ENCODE results near the gene PRKCA.

The PRKCA gene

GRCh38 chr17:66448026-66448639 is 145.7 kb downstream of the PRKCA start:
- H3K4me3 ChIP-seq (ENCODE audit: low read depth, low read length) = no peak overlapping the region
- no peak overlapping the region for H3K27ac ChIP-seq (ENCODE audit: low read depth, low read length)
- H3K9me3 ChIP-seq (ENCODE audit: insufficient read depth, low read depth, low read length) = peaks cover 1% of the 10 kb centered on the region
- H4K12ac ChIP-seq (ENCODE audit: low read depth, low read length) = no peak overlapping the region
- no peak overlapping the region for H2BK120ac ChIP-seq (ENCODE audit: insufficient read depth, low read length, poor library complexity)
- no CpG with 5 or more reads among the region's 14 CpGs for WGBS (ENCODE audit: extremely low coverage, insufficient coverage, insufficient read length)
- peaks cover 4% of the 10 kb centered on the region for H3K79me1 ChIP-seq (ENCODE audit: low read length)
- no peak overlapping the region for H3K18ac ChIP-seq (ENCODE audit: low read length)
- H4K8ac ChIP-seq (ENCODE audit: low read depth, low read length) = no peak overlapping the region
- H3K4ac ChIP-seq (ENCODE audit: low read depth, low read length) = no peak overlapping the region
- H3K9ac ChIP-seq (ENCODE audit: low read length) = no peak overlapping the region
- H3K4me2 ChIP-seq (ENCODE audit: low read length) = no peak overlapping the region
- H3K23ac ChIP-seq (ENCODE audit: low read length) = no peak overlapping the region
- H4K91ac ChIP-seq (ENCODE audit: low read depth, low read length) = no peak overlapping the region
- H3K36me3 ChIP-seq (ENCODE audit: control insufficient read depth in 1 of 2, insufficient read depth in 2 of 2, low read length in 2 of 2) = no peaks in the 10 kb centered on the region
- no peak overlapping the region for H2BK5ac ChIP-seq (ENCODE audit: low read depth, low read length, poor library complexity)
- peaks cover 2% of the 10 kb centered on the region for H3K79me2 ChIP-seq (ENCODE audit: control insufficient read depth, insufficient read depth, low read length, poor library complexity)
- H2AFZ ChIP-seq (ENCODE audit: insufficient read depth, low read length, poor library complexity) = no peak overlapping the region
- no peak overlapping the region for H2BK12ac ChIP-seq (ENCODE audit: low read length)
- no peak for DNase-seq
- H3K14ac ChIP-seq (ENCODE audit: low read length) = no peak overlapping the region
- no peaks in the 10 kb centered on the region for H3K27me3 ChIP-seq (ENCODE audit: insufficient read depth, low read length)
- no peak overlapping the region for H2AK5ac ChIP-seq (ENCODE audit: low read length)
- peaks cover 12 to 24% of the 10 kb centered on the region in 2 experiments for H3K4me1 ChIP-seq (ENCODE audit: control insufficient read depth in 1 of 2, insufficient read depth in 2 of 2, low read length in 2 of 2)

GRCh38 chr17:66449418-66449977 is 147.1 kb downstream of the PRKCA start:
- no peak for DNase-seq
- H4K8ac ChIP-seq (ENCODE audit: low read depth, low read length) = no peak overlapping the region
- H2BK12ac ChIP-seq (ENCODE audit: low read length) = no peak overlapping the region
- no peak overlapping the region for H3K4ac ChIP-seq (ENCODE audit: low read depth, low read length)
- peaks cover 4% of the 10 kb centered on the region for H3K79me1 ChIP-seq (ENCODE audit: low read length)
- peaks cover 2% of the 10 kb centered on the region for H3K79me2 ChIP-seq (ENCODE audit: control insufficient read depth, insufficient read depth, low read length, poor library complexity)
- no peak overlapping the region for H3K23ac ChIP-seq (ENCODE audit: low read length)
- no peak overlapping the region for H3K9ac ChIP-seq (ENCODE audit: low read length)
- peaks cover 1% of the 10 kb centered on the region for H3K9me3 ChIP-seq (ENCODE audit: insufficient read depth, low read depth, low read length)
- H2BK120ac ChIP-seq (ENCODE audit: insufficient read depth, low read length, poor library complexity) = no peak overlapping the region
- H2BK5ac ChIP-seq (ENCODE audit: low read depth, low read length, poor library complexity) = no peak overlapping the region
- no peaks in the 10 kb centered on the region for H3K36me3 ChIP-seq (ENCODE audit: control insufficient read depth in 1 of 2, insufficient read depth in 2 of 2, low read length in 2 of 2)
- peaks cover 12 to 24% of the 10 kb centered on the region in 2 experiments for H3K4me1 ChIP-seq (ENCODE audit: control insufficient read depth in 1 of 2, insufficient read depth in 2 of 2, low read length in 2 of 2)
- H3K14ac ChIP-seq (ENCODE audit: low read length) = no peak overlapping the region
- H4K12ac ChIP-seq (ENCODE audit: low read depth, low read length) = no peak overlapping the region
- no CpG with 5 or more reads among the region's 8 CpGs for WGBS (ENCODE audit: extremely low coverage, insufficient coverage, insufficient read length)
- no peak overlapping the region for H3K18ac ChIP-seq (ENCODE audit: low read length)
- H2AFZ ChIP-seq (ENCODE audit: insufficient read depth, low read length, poor library complexity) = no peak overlapping the region
- no peak overlapping the region for H4K91ac ChIP-seq (ENCODE audit: low read depth, low read length)
- H3K27ac ChIP-seq (ENCODE audit: low read depth, low read length) = no peak overlapping the region
- H3K4me3 ChIP-seq (ENCODE audit: low read depth, low read length) = no peak overlapping the region
- no peak overlapping the region for H2AK5ac ChIP-seq (ENCODE audit: low read length)
- H3K4me2 ChIP-seq (ENCODE audit: low read length) = no peak overlapping the region
- H3K27me3 ChIP-seq (ENCODE audit: insufficient read depth, low read length) = no peaks in the 10 kb centered on the region

DNA sequence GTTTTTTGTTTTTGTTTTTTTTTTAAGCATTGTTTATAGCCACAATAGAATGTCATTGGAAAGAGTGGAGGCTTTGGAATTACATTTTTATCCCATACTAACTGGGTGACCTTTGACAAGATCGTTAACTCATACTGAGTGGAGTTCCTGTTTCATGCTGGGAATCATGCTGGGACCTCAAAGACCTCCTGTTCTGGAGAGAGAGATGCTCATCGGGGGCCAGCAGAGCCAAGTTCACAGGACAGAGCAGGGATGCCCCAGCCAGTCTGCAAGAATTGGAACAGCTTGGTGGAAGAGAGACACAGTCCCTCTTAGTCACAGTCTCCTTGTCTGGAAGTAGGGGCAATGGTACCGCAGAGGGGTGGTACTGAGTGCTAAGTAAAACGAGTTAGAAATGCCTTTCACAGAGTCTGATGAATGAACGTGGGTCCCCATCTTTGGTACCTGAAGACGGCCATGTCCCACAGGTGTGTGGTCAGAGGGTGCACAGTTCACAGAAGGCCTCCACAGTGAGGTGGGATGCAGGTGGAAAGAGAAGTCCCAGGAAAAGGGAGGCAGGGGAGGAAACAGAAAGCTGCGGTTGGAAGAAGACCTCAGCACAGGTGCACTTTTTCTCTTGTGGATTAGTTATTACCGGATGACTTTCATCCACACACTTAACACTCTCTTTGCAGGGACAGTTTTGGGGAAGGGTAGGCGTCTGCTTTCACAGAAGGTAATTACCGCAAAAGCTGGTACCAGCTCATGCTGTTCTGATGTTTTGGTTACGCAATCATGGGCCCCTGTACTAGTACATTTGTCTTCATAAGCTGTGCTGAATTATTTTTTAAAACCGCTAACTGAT is 147.8 kb downstream of the PRKCA start:
- Histone ChIP-seq H3K36me3 (ENCODE audit: control insufficient read depth in 1 of 2, insufficient read depth in 2 of 2, low read length in 2 of 2) (no peaks in the 10 kb centered on the region), H3K9me3 (ENCODE audit: insufficient read depth, low read depth, low read length) (peaks cover 1% of the 10 kb centered on the region), H4K8ac (ENCODE audit: low read depth, low read length) (no peak overlapping the region), H3K27ac (ENCODE audit: low read depth, low read length) (no peak overlapping the region), H4K12ac (ENCODE audit: low read depth, low read length) (no peak overlapping the region), H3K27me3 (ENCODE audit: insufficient read depth, low read length) (no peaks in the 10 kb centered on the region), H2AFZ (ENCODE audit: insufficient read depth, low read length, poor library complexity) (no peak overlapping the region), H2BK5ac (ENCODE audit: low read depth, low read length, poor library complexity) (no peak overlapping the region), H3K4me3 (ENCODE audit: low read depth, low read length) (no peak overlapping the region), H2BK12ac (ENCODE audit: low read length) (peak overlapping the region; percentile 57), H4K91ac (ENCODE audit: low read depth, low read length) (no peak overlapping the region), H3K79me2 (ENCODE audit: control insufficient read depth, insufficient read depth, low read length, poor library complexity) (peaks cover 2% of the 10 kb centered on the region), H3K79me1 (ENCODE audit: low read length) (peaks cover 4% of the 10 kb centered on the region), H3K9ac (ENCODE audit: low read length) (no peak overlapping the region), H3K23ac (ENCODE audit: low read length) (no peak overlapping the region), H3K14ac (ENCODE audit: low read length) (no peak overlapping the region), H3K4me2 (ENCODE audit: low read length) (no peak overlapping the region), H2BK120ac (ENCODE audit: insufficient read depth, low read length, poor library complexity) (no peak overlapping the region), H3K4me1 (ENCODE audit: control insufficient read depth in 1 of 2, insufficient read depth in 2 of 2, low read length in 2 of 2) (peaks cover 12 to 21% of the 10 kb centered on the region in 2 experiments), H3K4ac (ENCODE audit: low read depth, low read length) (no peak overlapping the region), H2AK5ac (ENCODE audit: low read length) (peak overlapping the region; percentile 87), H3K18ac (ENCODE audit: low read length) (no peak overlapping the region)
- no CpG with 5 or more reads among the region's 12 CpGs for WGBS (ENCODE audit: extremely low coverage, insufficient coverage, insufficient read length)
- no peak for DNase-seq

DNA sequence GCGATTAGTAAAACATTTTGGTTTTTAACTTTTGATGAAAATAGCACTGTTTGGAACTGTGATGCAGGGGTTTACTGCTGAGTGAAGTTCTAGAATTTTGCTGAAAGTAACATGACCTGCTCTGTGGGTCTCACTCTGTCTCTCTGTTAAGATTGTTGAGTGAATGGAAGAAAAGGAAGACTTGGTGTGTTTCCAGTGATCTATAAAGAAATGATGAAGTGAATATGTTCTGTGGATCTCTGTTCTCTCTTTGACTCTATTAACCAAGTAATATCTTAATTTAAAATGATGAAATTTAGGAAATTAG is 148.4 kb downstream of the PRKCA start:
- Histone ChIP-seq H3K9me3 (ENCODE audit: insufficient read depth, low read depth, low read length) (peaks cover 1% of the 10 kb centered on the region), H2BK120ac (ENCODE audit: insufficient read depth, low read length, poor library complexity) (no peak overlapping the region), H4K8ac (ENCODE audit: low read depth, low read length) (no peak overlapping the region), H3K14ac (ENCODE audit: low read length) (no peak overlapping the region), H3K4me2 (ENCODE audit: low read length) (no peak overlapping the region), H4K12ac (ENCODE audit: low read depth, low read length) (no peak overlapping the region), H2BK5ac (ENCODE audit: low read depth, low read length, poor library complexity) (no peak overlapping the region), H2AFZ (ENCODE audit: insufficient read depth, low read length, poor library complexity) (no peak overlapping the region), H3K23ac (ENCODE audit: low read length) (no peak overlapping the region), H2AK5ac (ENCODE audit: low read length) (no peak overlapping the region), H2BK12ac (ENCODE audit: low read length) (no peak overlapping the region), H3K36me3 (ENCODE audit: control insufficient read depth in 1 of 2, insufficient read depth in 2 of 2, low read length in 2 of 2) (no peaks in the 10 kb centered on the region), H3K79me2 (ENCODE audit: control insufficient read depth, insufficient read depth, low read length, poor library complexity) (peaks cover 2% of the 10 kb centered on the region), H3K18ac (ENCODE audit: low read length) (no peak overlapping the region), H3K27me3 (ENCODE audit: insufficient read depth, low read length) (no peaks in the 10 kb centered on the region), H3K27ac (ENCODE audit: low read depth, low read length) (no peak overlapping the region), H3K4ac (ENCODE audit: low read depth, low read length) (no peak overlapping the region), H3K79me1 (ENCODE audit: low read length) (peaks cover 4% of the 10 kb centered on the region), H3K4me1 (ENCODE audit: control insufficient read depth in 1 of 2, insufficient read depth in 2 of 2, low read length in 2 of 2) (peaks cover 12 to 21% of the 10 kb centered on the region in 2 experiments), H3K9ac (ENCODE audit: low read length) (no peak overlapping the region), H4K91ac (ENCODE audit: low read depth, low read length) (no peak overlapping the region), H3K4me3 (ENCODE audit: low read depth, low read length) (no peak overlapping the region)
- DNase-seq = no peak
- WGBS (ENCODE audit: extremely low coverage, insufficient coverage, insufficient read length) = no CpG with 5 or more reads among the region's 1 CpG

Measured in trophoblast cell (in vitro differentiated cells and primary cell).